PC-3 (cell line): ENCODE data around the gene SAP30BP. TPM values are rescaled to one million over a fixed set of nuclear protein-coding genes. Genes with fewer than 3 reads are reported as not detected.

Experiments
- ATAC-seq: fragments of 200-7000 bp; cut with Tn5 transposase; 2 replicates; pipeline ENCODE4 v1.9.1; 2020; ENCODE audit warnings: mild to moderate bottlenecking, moderate library complexity
- BruUV-seq: library from RNA; stranded (reverse); fragments of 400-500 nt; replicated peaks from 2 replicates; lab custom pipeline; 2021; lab: Mats Ljungman, UMichigan
- CTCF ChIA-PET: fragments of 300-600 bp; sonication (Branson Sonifier 250); formaldehyde crosslinking; loops from one replicate; lab custom pipeline; 2022; ENCODE audit warnings: antibody characterized with exemption; lab: Charles Lee
- POLR2A ChIA-PET: fragments of 300-600 bp; sonication (Branson Sonifier 250); formaldehyde crosslinking; loops from one replicate; lab custom pipeline; 2022; ENCODE audit warnings: antibody characterized with exemption; ENCODE audit not compliant: unreplicated experiment; lab: Charles Lee
- DNase-seq: peaks from one replicate; pipeline ENCODE4 v3.0.0-alpha.2; 2015
- H2AFZ ChIP-seq: fragments of 300-600 bp; sonication (generic); 2 replicates; pipeline ENCODE4 v1.6.0; 2016; ENCODE audit warnings: antibody characterized with exemption, low read length
- H3F3A ChIP-seq: fragments of 300-600 bp; sonication (generic); one replicate; pipeline ENCODE4 v1.6.0; 2017; ENCODE audit warnings: antibody characterized with exemption, low read length, control low read depth, mild to moderate bottlenecking; ENCODE audit not compliant: unreplicated experiment
- H3K27ac ChIP-seq: fragments of 300-600 bp; sonication (generic); 2 replicates; pipeline ENCODE4 v1.5.1; 2016; ENCODE audit warnings: mild to moderate bottlenecking, low read length
- H3K27me3 ChIP-seq: fragments of 300-600 bp; sonication (generic); 2 replicates; pipeline ENCODE4 v1.6.1; 2016; ENCODE audit warnings: low read length, mixed read lengths
- H3K36me3 ChIP-seq: fragments of 300-600 bp; sonication (generic); 2 replicates; pipeline ENCODE4 v1.6.1; 2016; ENCODE audit warnings: low read depth, mixed run types, low read length, mixed read lengths
- H3K4me1 ChIP-seq: fragments of 300-600 bp; sonication (generic); 2 replicates; pipeline ENCODE4 v1.5.1; 2016; ENCODE audit warnings: low read length; ENCODE audit not compliant: insufficient read depth
- H3K4me2 ChIP-seq: fragments of 300-600 bp; sonication (generic); 2 replicates; pipeline ENCODE4 v1.6.0; 2016; ENCODE audit warnings: low read length
- H3K4me3 ChIP-seq: fragments of 300-600 bp; sonication (generic); 2 replicates; pipeline ENCODE4 v1.5.1; 2016; ENCODE audit warnings: mild to moderate bottlenecking, low read length, mixed read lengths
- H3K79me2 ChIP-seq: fragments of 300-600 bp; sonication (generic); 2 replicates; pipeline ENCODE4 v1.6.1; 2017; ENCODE audit warnings: low read length, mixed read lengths
- H3K9ac ChIP-seq: fragments of 300-600 bp; sonication (generic); 2 replicates; pipeline ENCODE4 v1.6.0; 2016; ENCODE audit warnings: mild to moderate bottlenecking, low read length
- H3K9me2 ChIP-seq: fragments of 300-600 bp; sonication (generic); replicated peaks from 2 replicates; pipeline ENCODE4 v1.6.1; 2016; ENCODE audit warnings: mixed run types, low read length, mixed read lengths
- H3K9me3 ChIP-seq: fragments of 300-600 bp; sonication (generic); 2 replicates; pipeline ENCODE4 v1.6.1; 2016; ENCODE audit warnings: low read length, mixed read lengths
- H4K20me1 ChIP-seq: fragments of 300-600 bp; sonication (generic); 2 replicates; pipeline ENCODE4 v1.6.1; 2016; ENCODE audit warnings: low read length, mixed read lengths
- CTCF ChIP-seq: fragments of 300-600 bp; sonication (generic); conservative IDR thresholded peaks from 2 replicates; pipeline ENCODE4 v1.5.1; 2017; ENCODE audit warnings: antibody characterized with exemption, low read depth, mild to moderate bottlenecking, low read length
- EZH2 ChIP-seq: fragments of 300-600 bp; sonication (generic); IDR thresholded peaks from one replicate; pipeline ENCODE4 v1.6.1; 2017; ENCODE audit warnings: antibody characterized with exemption, mild to moderate bottlenecking, low read length; ENCODE audit not compliant: unreplicated experiment
- EZH2phosphoT487 ChIP-seq: fragments of 300-600 bp; sonication (generic); IDR thresholded peaks from 2 replicates; pipeline ENCODE4 v1.6.1; 2018; ENCODE audit warnings: mild to moderate bottlenecking, antibody characterized with exemption, low read length, borderline replicate concordance
- intact Hi-C: fragments of 100-400 bp; cut with micrococcal nuclease; formaldehyde crosslinking; loops from 2 replicates; pipeline ENCODE4 v1.9.0; 2023
- total RNA-seq: library from RNA; depleted of rRNA; stranded (reverse); fragments of >200 nt; gene quantifications from 2 replicates; pipeline ENCODE4 v1.2.3, GENCODE V29; 2014

SAP30BP gene
- total RNA-seq, 1 experiment from 2014 or later, result 97.8 TPM

- no TSS peak for BruUV-seq
- H3K9ac ChIP-seq, result no peak overlapping the region
- H3K9me2 ChIP-seq, result no peaks in the 10 kb centered on the region
- intact Hi-C loops, result no loop called here
- CTCF ChIA-PET, result no interaction called here
- POLR2A ChIA-PET, result no interaction called here
- no peak overlapping the region for H2AFZ ChIP-seq
- H3K36me3 ChIP-seq, result no peaks in the 10 kb centered on the region
- no peak for ATAC-seq
- no peak overlapping the region for H3K4me2 ChIP-seq
- H3F3A ChIP-seq, result no peaks in the 10 kb centered on the region
- no peak overlapping the region for H3K27ac ChIP-seq
- no peaks in the 10 kb centered on the region for H4K20me1 ChIP-seq
- H3K79me2 ChIP-seq, result no peaks in the 10 kb centered on the region
- TF ChIP-seq EZH2phosphoT487, result no peak
- TF ChIP-seq CTCF, result no peak
- TF ChIP-seq EZH2, result no peak
- no peak for DNase-seq
- no peaks in the 10 kb centered on the region for H3K27me3 ChIP-seq
- H3K4me3 ChIP-seq, result no peak overlapping the region
- H3K9me3 ChIP-seq, result no peaks in the 10 kb centered on the region
- H3K4me1 ChIP-seq, result no peaks in the 10 kb centered on the region
Measured at GRCh38 chr17:75626496-75627038, 40.6 kb upstream of the SAP30BP start.

- ATAC-seq (no peak), DNase-seq (no peak)
- Histone ChIP-seq H2AFZ (no peak overlapping the region), H4K20me1 (no peaks in the 10 kb centered on the region), H3F3A (no peaks in the 10 kb centered on the region), H3K79me2 (no peaks in the 10 kb centered on the region), H3K36me3 (no peaks in the 10 kb centered on the region), H3K9ac (no peak overlapping the region), H3K4me1 (no peaks in the 10 kb centered on the region), H3K27me3 (no peaks in the 10 kb centered on the region), H3K4me2 (no peak overlapping the region), H3K9me3 (no peaks in the 10 kb centered on the region), H3K9me2 (no peaks in the 10 kb centered on the region), H3K27ac (no peak overlapping the region), H3K4me3 (no peak overlapping the region)
- TF ChIP-seq EZH2 (no peak), CTCF (no peak), EZH2phosphoT487 (no peak)
- TSS peak; percentile 4 for BruUV-seq
- intact Hi-C loops, result no loop called here
- ChIA-PET POLR2A (no interaction called here), CTCF (no interaction called here)
Measured at GRCh38 chr17:75627094-75627493, 40.0 kb upstream of the SAP30BP start.

- no peak overlapping the region for H2AFZ ChIP-seq
- ATAC-seq, result no peak
- H3K79me2 ChIP-seq, result no peaks in the 10 kb centered on the region
Measured at GRCh38 chr17:75628425-75628824, 38.7 kb upstream of the SAP30BP start.

More at GRCh38 chr17:75628425-75628824, 38.7 kb upstream of the SAP30BP start:
- ChIA-PET CTCF (no interaction called here), POLR2A (no interaction called here)
- DNase-seq, result no peak
- TF ChIP-seq EZH2 (no peak), EZH2phosphoT487 (no peak), CTCF (no peak)
- Histone ChIP-seq H3F3A (no peaks in the 10 kb centered on the region), H3K4me2 (no peak overlapping the region), H4K20me1 (no peaks in the 10 kb centered on the region), H3K36me3 (no peaks in the 10 kb centered on the region), H3K4me3 (no peak overlapping the region), H3K9me3 (no peaks in the 10 kb centered on the region), H3K27me3 (no peaks in the 10 kb centered on the region), H3K27ac (no peak overlapping the region), H3K9ac (no peak overlapping the region), H3K9me2 (no peaks in the 10 kb centered on the region), H3K4me1 (peaks cover 5% of the 10 kb centered on the region)
- intact Hi-C loops, result no loop called here
- BruUV-seq, result no TSS peak
